NCI-H2171 treated with DMSO at 0.1 percent for 48 hours (cell line): Measurements from ENCODE around the gene EIF2B5.

Source experiments
- DNase-seq: peaks from one replicate; lab custom pipeline; 2025; lab: John Stamatoyannopoulos, UW

Gene EIF2B5

DNA sequence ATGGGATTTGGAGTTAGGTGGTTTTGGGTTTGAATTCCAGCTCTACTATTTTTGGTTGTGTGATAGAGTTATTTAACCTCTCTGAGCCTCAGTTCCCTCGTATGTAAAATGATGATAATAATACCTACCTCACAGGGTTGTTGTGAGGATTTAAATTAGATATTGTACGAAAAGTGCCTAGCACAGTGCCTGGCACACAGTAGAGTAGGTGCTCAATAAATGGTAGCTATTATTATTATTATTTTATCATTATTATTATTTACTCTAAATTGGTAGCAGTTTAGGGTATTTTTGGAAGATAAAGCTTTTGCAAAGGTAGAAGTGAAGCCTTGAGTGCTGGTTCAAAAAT lies 38.2 kb downstream of the EIF2B5 start:
- DNase-seq, result no peak

DNA sequence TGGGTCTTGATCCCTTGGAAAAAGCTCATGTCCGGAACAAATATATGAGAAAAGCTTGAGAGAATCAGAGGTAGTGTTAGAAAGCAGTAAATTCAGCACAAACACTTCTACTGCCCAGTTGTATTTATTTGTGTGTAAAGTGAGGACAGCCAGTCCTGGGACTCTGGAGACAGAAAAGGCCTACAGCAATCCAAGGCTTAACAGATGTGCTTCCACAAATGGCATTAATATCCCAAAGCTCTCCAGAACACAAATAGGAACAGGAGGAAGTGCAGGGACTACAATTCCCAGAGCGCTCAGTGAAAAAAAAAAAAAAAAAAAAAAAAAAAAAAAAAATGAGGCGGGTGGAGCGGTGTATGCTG lies 39.1 kb downstream of the EIF2B5 start:
- no peak for DNase-seq

DNA sequence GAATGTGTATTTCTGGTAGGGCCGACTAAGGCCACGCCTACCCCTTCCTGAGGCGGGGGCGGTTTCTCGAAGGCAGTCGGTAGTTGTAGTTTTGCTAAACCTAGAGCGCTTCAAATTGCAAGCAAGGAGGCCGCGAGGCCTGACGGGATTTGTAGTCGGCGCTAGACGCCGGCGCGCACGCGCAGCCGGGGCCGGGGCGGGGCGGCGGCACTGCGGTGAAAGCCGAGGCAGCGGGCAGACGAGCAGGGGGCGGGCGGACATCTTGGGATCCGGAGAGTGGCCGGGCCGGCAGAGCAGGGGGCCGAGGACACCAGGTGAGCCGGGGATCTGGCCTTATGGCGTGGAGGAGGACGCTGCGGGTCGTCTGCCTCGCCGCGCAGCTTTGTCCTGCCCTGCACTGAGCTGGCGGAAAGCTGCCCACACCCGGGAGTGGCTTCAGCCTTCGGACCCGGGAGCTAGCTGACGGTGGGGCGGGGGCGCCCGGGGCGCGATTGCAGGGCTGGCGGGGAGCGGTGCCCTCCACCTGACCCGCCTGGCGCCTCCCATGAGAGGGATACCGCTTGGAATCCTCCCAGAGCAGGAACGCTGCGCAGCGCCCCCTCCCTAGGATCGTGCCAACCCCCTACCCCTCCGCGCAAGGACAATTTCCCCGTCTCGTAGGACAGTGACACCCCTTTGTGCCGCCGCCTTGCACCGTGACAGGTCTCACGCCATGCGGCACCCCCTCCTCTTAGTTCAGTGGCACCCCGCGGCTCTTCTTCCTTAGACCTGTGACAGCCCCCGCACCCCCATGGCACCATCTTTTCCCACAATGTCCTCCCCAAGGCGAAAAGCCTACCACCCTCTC lies 39.7 kb downstream of the EIF2B5 start, which contains the start of gene AP2M1:
AP2M1 (plus strand) TSS at position 210 of the 847 bp plus-strand sequence. CDS start 2,139 bp downstream, outside the sequence.
- DNase-seq, result peak; percentile 99

- no peak for DNase-seq
Observed at GRCh38 chr3:184175506-184175905, 40.3 kb downstream of the EIF2B5 start.

- DNase-seq, result no peak
Observed at GRCh38 chr3:184175981-184176376, 40.8 kb downstream of the EIF2B5 start.

DNA sequence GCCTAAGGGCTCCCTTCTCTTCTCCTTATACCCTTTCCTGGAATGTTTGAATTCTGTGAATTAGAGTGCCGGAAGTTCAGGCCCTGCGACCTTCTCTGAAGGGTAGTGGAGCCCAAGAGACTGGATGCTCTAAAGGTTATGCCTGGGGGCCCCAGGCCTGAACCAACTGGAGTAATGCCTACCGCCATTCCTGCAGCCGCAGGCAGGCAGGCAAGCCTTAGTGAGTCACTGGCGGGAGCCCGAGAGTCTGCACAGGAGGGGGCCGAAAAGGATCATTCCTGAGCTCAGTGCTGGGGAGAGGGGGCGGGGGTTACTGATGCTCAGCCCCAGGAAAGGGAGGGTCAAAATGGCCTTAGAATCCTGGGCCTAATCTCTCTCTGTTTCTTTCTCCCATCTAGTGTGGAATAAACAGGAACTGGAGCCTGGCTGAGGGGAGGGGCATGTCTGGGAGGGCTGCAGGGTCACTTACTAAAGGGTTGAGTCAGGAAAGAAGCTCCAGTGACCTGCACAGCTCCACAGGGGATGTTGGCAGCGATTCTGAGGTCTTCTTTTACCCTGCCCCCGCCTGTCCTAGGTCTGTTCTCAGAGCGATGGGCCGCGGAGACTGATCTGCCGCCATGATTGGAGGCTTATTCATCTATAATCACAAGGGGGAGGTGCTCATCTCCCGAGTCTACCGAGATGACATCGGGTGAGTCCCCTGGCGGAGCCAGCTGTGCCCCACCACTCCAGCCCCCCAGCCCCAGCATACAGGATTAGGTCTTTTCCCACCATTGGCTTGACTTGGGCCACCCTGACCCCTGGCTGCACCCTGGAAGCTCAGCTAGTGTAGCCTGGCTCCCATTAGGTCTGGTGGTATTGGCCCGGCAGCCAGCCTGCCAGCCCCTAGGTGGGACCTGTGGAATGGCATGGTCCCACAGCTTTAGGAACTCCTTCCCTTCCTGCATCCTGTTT lies 41.5 kb downstream of the EIF2B5 start:
- DNase-seq, result no peak

DNA sequence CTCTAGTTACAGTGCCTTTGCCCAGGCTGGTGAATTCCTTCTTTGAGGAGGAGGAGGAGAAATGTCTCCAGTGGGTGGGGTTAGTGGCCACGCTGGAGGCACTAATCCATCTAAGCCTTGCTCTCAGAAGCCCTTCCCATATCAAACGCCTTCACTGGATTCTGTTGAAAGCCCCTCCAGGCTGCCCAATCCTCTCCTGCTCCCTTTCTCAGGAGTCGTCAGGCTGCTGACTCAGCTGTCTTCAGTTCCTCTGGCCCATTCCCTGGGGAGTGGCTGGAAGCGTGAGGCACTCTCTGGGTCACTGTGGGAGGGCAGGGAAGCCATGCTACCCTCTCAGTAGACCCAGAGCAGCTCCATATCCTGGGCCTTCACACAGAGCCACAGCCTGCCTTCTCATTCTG lies 42.2 kb downstream of the EIF2B5 start:
- DNase-seq, result no peak

- no peak for DNase-seq
Observed at GRCh38 chr3:184177767-184178306, 42.7 kb downstream of the EIF2B5 start.

- no peak for DNase-seq
Observed at GRCh38 chr3:184178521-184179138, 43.5 kb downstream of the EIF2B5 start.

- no peak for DNase-seq
Observed at GRCh38 chr3:184180165-184180564, 45.0 kb downstream of the EIF2B5 start.

DNA sequence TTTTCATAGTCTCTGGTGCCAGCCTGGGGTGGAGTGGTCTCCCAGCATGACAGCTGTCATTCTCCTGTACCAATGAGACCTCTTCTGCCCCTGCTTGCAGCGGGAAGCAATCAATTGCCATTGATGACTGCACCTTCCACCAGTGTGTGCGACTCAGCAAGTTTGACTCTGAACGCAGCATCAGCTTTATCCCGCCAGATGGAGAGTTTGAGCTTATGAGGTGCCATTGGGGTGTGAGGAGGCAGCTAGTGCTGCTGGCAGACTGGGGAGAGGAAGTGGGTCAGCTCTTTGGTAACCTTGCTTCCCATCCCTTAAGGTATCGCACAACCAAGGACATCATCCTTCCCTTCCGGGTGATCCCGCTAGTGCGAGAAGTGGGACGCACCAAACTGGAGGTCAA lies 46.4 kb downstream of the EIF2B5 start:
- no peak for DNase-seq

GRCh38 chr3:184183679-184184078 lies 48.5 kb downstream of the EIF2B5 start:
- DNase-seq, result no peak

GRCh38 chr3:184184546-184185230 lies 49.5 kb downstream of the EIF2B5 start:
- DNase-seq, result no peak

DNA sequence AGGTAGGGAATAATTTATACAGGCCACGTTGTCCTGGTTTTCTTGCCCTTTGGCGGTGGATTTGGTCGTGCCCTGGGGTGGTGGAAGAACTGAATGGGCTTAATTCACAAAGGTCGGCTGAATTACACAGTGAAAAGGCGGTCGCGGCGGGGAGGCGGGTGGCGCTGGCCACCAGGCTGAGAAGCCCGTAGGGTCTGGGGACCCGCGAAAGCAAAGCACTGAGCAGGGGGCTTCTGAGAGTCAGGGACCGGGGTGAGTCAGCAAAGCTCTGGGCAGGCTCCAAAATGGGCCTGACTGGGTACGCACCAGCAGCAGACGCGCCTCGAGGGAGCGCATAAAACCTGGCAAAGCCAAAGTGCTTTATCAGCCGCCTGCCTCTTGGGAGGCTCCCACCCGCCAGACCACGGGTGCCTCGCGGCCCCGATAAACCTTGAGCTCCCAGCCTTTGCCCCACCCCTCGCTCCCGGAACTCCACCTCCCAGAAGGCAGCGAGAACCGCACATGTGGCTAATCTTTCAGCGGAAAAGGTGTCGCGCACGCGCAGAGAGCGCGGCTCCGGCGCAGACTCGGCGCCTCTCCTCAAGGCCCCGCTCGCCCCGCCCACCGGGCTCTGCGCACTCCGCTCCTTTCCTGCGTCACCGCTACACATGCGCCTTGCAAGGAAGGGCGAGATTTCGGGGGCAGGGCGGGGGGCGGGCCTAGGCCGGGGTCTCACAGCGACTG lies 50.5 kb downstream of the EIF2B5 start:
- peak; percentile 99 for DNase-seq

DNA sequence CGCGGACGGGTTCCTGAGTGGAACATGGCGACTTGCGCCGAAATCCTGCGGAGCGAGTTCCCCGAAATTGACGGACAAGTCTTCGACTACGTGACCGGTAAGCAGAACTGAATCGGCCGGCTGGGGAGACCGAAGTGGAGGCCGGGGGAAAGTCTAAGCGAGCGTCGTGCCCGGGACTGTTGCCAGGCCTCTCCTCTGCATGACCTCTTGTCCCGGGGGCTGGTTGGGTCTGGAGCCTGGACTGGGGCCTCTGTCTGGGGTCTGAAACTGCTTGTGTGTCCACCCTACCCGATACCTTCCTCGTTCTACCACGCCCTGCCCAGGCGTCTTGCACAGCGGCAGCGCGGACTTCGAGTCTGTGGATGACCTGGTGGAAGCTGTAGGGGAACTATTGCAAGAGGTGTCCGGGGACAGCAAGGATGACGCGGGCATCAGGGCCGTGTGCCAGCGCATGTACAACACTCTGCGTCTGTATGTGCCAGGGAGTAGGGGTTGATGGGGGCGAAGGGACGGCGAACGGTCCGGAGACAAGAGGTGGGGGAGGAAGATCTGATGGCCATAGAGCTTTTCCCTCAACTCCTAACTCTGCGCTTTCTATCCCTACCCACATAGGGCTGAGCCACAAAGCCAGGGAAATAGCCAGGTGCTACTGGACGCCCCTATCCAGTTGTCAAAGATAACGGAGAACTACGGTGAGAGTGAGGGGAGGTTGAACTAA lies 51.2 kb downstream of the EIF2B5 start, which contains the start of gene ABCF3:
ABCF3 (plus strand) TSS at position 16 of the 718 bp plus-strand sequence; CDS start at position 25, 9 bp downstream.
- no peak for DNase-seq

DNA sequence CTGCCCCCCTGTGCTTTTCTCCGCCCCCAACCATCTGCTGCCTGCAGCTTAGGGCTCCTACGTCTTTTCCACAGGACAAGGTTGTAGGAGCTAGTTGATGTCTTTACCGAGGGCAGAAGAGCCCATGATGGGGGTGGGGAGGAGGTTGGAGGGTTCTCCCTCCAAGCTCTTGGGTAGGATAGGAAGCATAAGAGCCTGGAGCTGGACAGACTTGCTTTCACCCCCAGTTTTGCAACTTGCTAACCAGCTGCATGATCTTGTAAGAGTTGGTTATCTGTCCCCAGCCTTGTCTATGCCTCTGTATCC lies 51.7 kb downstream of the EIF2B5 start:
- no peak for DNase-seq

DNA sequence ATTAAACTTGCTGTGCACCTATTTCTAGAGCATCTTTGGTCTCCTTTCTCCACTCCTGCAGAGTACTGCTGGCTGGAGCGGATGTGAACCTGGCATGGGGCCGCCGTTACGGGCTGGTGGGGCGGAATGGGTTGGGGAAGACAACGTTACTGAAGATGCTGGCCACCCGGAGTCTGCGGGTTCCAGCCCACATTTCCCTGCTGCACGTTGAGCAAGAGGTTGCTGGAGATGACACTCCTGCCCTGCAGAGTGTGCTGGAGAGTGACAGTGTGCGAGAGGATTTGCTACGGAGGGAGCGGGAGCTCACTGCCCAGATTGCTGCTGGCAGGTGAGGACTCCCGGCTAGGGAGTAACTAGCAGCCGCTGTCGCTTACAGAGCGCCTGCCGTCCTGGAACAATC lies 52.9 kb downstream of the EIF2B5 start:
- DNase-seq, result no peak

DNA sequence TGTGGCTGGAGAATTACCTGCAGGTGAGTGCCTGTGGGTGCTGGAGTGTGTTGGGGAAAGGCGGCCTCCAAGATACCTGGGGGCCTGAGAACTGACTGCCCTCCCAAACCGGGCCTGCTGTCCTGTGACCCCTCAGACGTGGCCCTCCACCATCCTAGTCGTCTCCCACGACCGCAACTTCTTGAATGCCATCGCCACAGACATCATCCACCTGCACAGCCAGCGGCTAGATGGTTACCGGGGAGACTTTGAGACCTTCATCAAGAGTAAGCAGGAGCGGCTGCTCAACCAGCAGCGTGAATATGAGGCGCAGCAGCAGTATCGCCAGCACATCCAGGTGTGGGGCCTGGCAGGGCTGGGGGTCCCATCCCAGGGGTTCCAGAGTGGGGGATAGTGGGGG lies 54.3 kb downstream of the EIF2B5 start:
- no peak for DNase-seq

- DNase-seq, result no peak
Observed at GRCh38 chr3:184192889-184193288, 57.7 kb downstream of the EIF2B5 start.

- DNase-seq, result no peak
Observed at GRCh38 chr3:184193991-184194539, 58.9 kb downstream of the EIF2B5 start.
